GM23338 (cell line): ENCODE results near the gene DNAJB12. TPM values are rescaled to one million over a fixed set of nuclear protein-coding genes. Genes with fewer than 3 reads are reported as not detected.

Experiments used
- ATAC-seq: fragments of 200-7000 bp; cut with Tn5 transposase; 3 replicates; pipeline ENCODE4 v1.9.1; 2020
- DNase-seq: peaks from one replicate; pipeline ENCODE4 v3.0.0-alpha.2; 2015; ENCODE audit warnings: low spot score
- H2AFZ ChIP-seq: fragments of 200-600 bp; sonication (generic); 2 replicates; pipeline ENCODE4 v1.8.0; 2016; ENCODE audit warnings: antibody characterized with exemption, mild to moderate bottlenecking, moderate library complexity
- H3F3A ChIP-seq: fragments of 200-600 bp; sonication (generic); replicated peaks from 2 replicates; pipeline ENCODE4 v1.8.0; 2017; ENCODE audit warnings: antibody characterized with exemption, mixed run types, low read depth
- H3K27ac ChIP-seq: fragments of 200-600 bp; sonication (generic); 2 replicates; pipeline ENCODE4 v1.6.1; 2016; ENCODE audit warnings: low read depth
- H3K27me3 ChIP-seq: fragments of 200-600 bp; sonication (generic); 2 replicates; pipeline ENCODE4 v1.8.0; 2016; ENCODE audit warnings: mild to moderate bottlenecking, mixed run types, moderate library complexity; ENCODE audit not compliant: insufficient read depth
- H3K36me3 ChIP-seq: fragments of 200-600 bp; sonication (generic); 2 replicates; pipeline ENCODE4 v1.8.0; 2016; ENCODE audit warnings: mild to moderate bottlenecking; ENCODE audit not compliant: insufficient read depth
- H3K4me1 ChIP-seq: fragments of 200-600 bp; sonication (generic); 2 replicates; pipeline ENCODE4 v1.8.0; 2016; ENCODE audit warnings: mild to moderate bottlenecking, moderate library complexity; ENCODE audit not compliant: insufficient read depth
- H3K4me2 ChIP-seq: fragments of 200-600 bp; sonication (generic); 2 replicates; pipeline ENCODE4 v1.7.1; 2017; ENCODE audit warnings: mixed run types
- H3K4me3 ChIP-seq: fragments of 200-600 bp; sonication (generic); 2 replicates; pipeline ENCODE4 v1.6.1; 2016; ENCODE audit warnings: mixed run types
- H3K79me2 ChIP-seq: fragments of 200-600 bp; sonication (generic); replicated peaks from 2 replicates; pipeline ENCODE4 v1.8.0; 2017; ENCODE audit warnings: mild to moderate bottlenecking; ENCODE audit not compliant: insufficient read depth
- H3K9me2 ChIP-seq: fragments of 200-600 bp; sonication (generic); 2 replicates; pipeline ENCODE4 v1.8.0; 2017; ENCODE audit not compliant: insufficient read depth
- H4K20me1 ChIP-seq: fragments of 200-600 bp; sonication (generic); replicated peaks from 2 replicates; pipeline ENCODE4 v1.8.0; 2017; ENCODE audit warnings: mild to moderate bottlenecking; ENCODE audit not compliant: insufficient read depth
- H3K27ac Mint-ChIP-seq: 2 replicates; pipeline ENCODE4 v1.8.0; 2020; ENCODE audit warnings: inconsistent platforms, mild to moderate bottlenecking, moderate library complexity, mixed read lengths
- H3K27me3 Mint-ChIP-seq: 3 replicates; pipeline ENCODE4 v1.8.0; 2022; ENCODE audit warnings: low read depth, mild to moderate bottlenecking, moderate library complexity, mixed read lengths, inconsistent platforms; ENCODE audit not compliant: insufficient read depth, poor library complexity
- H3K36me3 Mint-ChIP-seq: 3 replicates; pipeline ENCODE4 v1.8.0; 2021; ENCODE audit warnings: low read depth, mild to moderate bottlenecking, inconsistent platforms, moderate library complexity, mixed read lengths
- H3K4me1 Mint-ChIP-seq: 3 replicates; pipeline ENCODE4 v1.8.0; 2020; ENCODE audit warnings: mild to moderate bottlenecking, inconsistent platforms, mixed read lengths
- H3K4me3 Mint-ChIP-seq: 3 replicates; pipeline ENCODE4 v1.8.0; 2021; ENCODE audit warnings: moderate library complexity, mild to moderate bottlenecking, inconsistent platforms, mixed read lengths
- H3K9me3 Mint-ChIP-seq: 3 replicates; pipeline ENCODE4 v1.8.0; 2020; ENCODE audit warnings: moderate library complexity, mild to moderate bottlenecking, inconsistent platforms, mixed read lengths
- CREB1 ChIP-seq: fragments of 250-450 bp; sonication (Bioruptor Pico); IDR thresholded peaks from 2 replicates; pipeline ENCODE4 v1.5.0; 2020; ENCODE audit warnings: low read depth, mild to moderate bottlenecking, moderate library complexity
- EZH2 ChIP-seq: fragments of 200-600 bp; sonication (generic); IDR thresholded peaks from one replicate; pipeline ENCODE4 v1.8.0; 2017; ENCODE audit warnings: antibody characterized with exemption, mild to moderate bottlenecking, low read depth; ENCODE audit not compliant: unreplicated experiment
- EZH2phosphoT487 ChIP-seq: fragments of 200-600 bp; sonication (generic); IDR thresholded peaks from one replicate; pipeline ENCODE4 v1.8.1; 2018; ENCODE audit warnings: antibody characterized with exemption; ENCODE audit not compliant: unreplicated experiment
- JUNB ChIP-seq: IDR thresholded peaks from one replicate; pipeline ENCODE4 v1.6.1; 2016; ENCODE audit warnings: antibody characterized with exemption; ENCODE audit not compliant: unreplicated experiment
- NANOG ChIP-seq: IDR thresholded peaks from 2 replicates; pipeline ENCODE4 v1.6.1; 2016; ENCODE audit warnings: antibody characterized with exemption, borderline replicate concordance
- POLR2AphosphoS5 ChIP-seq: IDR thresholded peaks from 2 replicates; pipeline ENCODE4 v1.6.1; 2016; ENCODE audit warnings: antibody characterized with exemption, low read depth
- STAT1 ChIP-seq: IDR thresholded peaks from one replicate; pipeline ENCODE4 v1.6.1; 2016; ENCODE audit warnings: antibody characterized with exemption; ENCODE audit not compliant: unreplicated experiment
- ZNF114 ChIP-seq: fragments of 250-450 bp; sonication (Bioruptor Pico); IDR thresholded peaks from 2 replicates; pipeline ENCODE4 v1.5.0; 2020; ENCODE audit warnings: mild to moderate bottlenecking, moderate library complexity
- ZNF331 ChIP-seq: fragments of 250-450 bp; sonication (Bioruptor Pico); IDR thresholded peaks from 2 replicates; pipeline ENCODE4 v1.5.0; 2020; ENCODE audit warnings: low read depth, mild to moderate bottlenecking, moderate library complexity
- ZNF462 ChIP-seq: fragments of 250-450 bp; sonication (Bioruptor Pico); IDR thresholded peaks from 2 replicates; pipeline ENCODE4 v1.5.0; 2020; ENCODE audit warnings: mild to moderate bottlenecking, moderate library complexity
- polyA plus RNA-seq: library from polyadenylated mRNA; unstranded; fragments of >200 nt; fragmentation: Nextera tagmentation; extraction: Ambion mirVana; gene quantifications from 2 replicates; pipeline ENCODE4 v1.2.1, GENCODE V29; 2016
- total RNA-seq: library from RNA; depleted of rRNA; stranded (reverse); fragments of >200 nt; shearing (Covaris generic); gene quantifications from 2 replicates; pipeline ENCODE4 v1.2.3, GENCODE V29; 2014
- TF ChIP-seq, protein P1 (sequence below): IDR thresholded peaks from 2 replicates; pipeline ENCODE4 v1.6.1; 2016; ENCODE audit warnings: antibody characterized with exemption
- TF ChIP-seq, protein P2 (sequence below), 2 experiments: fragments of 200-600 bp in 1 of 2; sonication (generic) in 1 of 2; conservative IDR thresholded peaks; 2 replicates each; pipeline versions ENCODE4 v1.5.1 to v1.6.1; 2016 to 2017; ENCODE audit warnings: antibody characterized with exemption in 2 of 2, low read depth in 2 of 2, mild to moderate bottlenecking in 2 of 2, moderate library complexity in 1 of 2
- TF ChIP-seq, protein P3 (sequence below): IDR thresholded peaks from one replicate; pipeline ENCODE4 v1.6.1; 2018; ENCODE audit warnings: antibody characterized with exemption; ENCODE audit not compliant: unreplicated experiment

Gene DNAJB12
- total and polyA plus RNA-seq, 2 experiments from 2014 or later = 12.8 to 16.0 TPM

- ATAC-seq (no peak), DNase-seq (no peak)
- no peak overlapping the region for H3K27ac ChIP-seq
- H3K4me1 ChIP-seq = peaks cover 11% of the 10 kb centered on the region; the same call in 1 of the 2 replicates
- no peak for TF ChIP-seq STAT1
- no peak for TF ChIP-seq EZH2
- no peak for TF ChIP-seq EZH2phosphoT487
- TF ChIP-seq, protein P1, sequence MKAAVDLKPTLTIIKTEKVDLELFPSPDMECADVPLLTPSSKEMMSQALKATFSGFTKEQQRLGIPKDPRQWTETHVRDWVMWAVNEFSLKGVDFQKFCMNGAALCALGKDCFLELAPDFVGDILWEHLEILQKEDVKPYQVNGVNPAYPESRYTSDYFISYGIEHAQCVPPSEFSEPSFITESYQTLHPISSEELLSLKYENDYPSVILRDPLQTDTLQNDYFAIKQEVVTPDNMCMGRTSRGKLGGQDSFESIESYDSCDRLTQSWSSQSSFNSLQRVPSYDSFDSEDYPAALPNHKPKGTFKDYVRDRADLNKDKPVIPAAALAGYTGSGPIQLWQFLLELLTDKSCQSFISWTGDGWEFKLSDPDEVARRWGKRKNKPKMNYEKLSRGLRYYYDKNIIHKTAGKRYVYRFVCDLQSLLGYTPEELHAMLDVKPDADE = no peak
- TF ChIP-seq NANOG = no peak
- TF ChIP-seq ZNF114 (CRISPR knock-in tag) = no peak
- no peak for TF ChIP-seq ZNF462 (CRISPR knock-in tag)
- TF ChIP-seq CREB1 = no peak
- no peak for TF ChIP-seq POLR2AphosphoS5
- TF ChIP-seq ZNF331 = no peak
- TF ChIP-seq, protein P2, sequence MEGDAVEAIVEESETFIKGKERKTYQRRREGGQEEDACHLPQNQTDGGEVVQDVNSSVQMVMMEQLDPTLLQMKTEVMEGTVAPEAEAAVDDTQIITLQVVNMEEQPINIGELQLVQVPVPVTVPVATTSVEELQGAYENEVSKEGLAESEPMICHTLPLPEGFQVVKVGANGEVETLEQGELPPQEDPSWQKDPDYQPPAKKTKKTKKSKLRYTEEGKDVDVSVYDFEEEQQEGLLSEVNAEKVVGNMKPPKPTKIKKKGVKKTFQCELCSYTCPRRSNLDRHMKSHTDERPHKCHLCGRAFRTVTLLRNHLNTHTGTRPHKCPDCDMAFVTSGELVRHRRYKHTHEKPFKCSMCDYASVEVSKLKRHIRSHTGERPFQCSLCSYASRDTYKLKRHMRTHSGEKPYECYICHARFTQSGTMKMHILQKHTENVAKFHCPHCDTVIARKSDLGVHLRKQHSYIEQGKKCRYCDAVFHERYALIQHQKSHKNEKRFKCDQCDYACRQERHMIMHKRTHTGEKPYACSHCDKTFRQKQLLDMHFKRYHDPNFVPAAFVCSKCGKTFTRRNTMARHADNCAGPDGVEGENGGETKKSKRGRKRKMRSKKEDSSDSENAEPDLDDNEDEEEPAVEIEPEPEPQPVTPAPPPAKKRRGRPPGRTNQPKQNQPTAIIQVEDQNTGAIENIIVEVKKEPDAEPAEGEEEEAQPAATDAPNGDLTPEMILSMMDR (conservative IDR thresholded peaks at IDR 0.05; ENCODE audit: low read depth in 2 of 2) = no peak
- TF ChIP-seq, protein P3, sequence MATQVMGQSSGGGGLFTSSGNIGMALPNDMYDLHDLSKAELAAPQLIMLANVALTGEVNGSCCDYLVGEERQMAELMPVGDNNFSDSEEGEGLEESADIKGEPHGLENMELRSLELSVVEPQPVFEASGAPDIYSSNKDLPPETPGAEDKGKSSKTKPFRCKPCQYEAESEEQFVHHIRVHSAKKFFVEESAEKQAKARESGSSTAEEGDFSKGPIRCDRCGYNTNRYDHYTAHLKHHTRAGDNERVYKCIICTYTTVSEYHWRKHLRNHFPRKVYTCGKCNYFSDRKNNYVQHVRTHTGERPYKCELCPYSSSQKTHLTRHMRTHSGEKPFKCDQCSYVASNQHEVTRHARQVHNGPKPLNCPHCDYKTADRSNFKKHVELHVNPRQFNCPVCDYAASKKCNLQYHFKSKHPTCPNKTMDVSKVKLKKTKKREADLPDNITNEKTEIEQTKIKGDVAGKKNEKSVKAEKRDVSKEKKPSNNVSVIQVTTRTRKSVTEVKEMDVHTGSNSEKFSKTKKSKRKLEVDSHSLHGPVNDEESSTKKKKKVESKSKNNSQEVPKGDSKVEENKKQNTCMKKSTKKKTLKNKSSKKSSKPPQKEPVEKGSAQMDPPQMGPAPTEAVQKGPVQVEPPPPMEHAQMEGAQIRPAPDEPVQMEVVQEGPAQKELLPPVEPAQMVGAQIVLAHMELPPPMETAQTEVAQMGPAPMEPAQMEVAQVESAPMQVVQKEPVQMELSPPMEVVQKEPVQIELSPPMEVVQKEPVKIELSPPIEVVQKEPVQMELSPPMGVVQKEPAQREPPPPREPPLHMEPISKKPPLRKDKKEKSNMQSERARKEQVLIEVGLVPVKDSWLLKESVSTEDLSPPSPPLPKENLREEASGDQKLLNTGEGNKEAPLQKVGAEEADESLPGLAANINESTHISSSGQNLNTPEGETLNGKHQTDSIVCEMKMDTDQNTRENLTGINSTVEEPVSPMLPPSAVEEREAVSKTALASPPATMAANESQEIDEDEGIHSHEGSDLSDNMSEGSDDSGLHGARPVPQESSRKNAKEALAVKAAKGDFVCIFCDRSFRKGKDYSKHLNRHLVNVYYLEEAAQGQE = no peak
- no peak for TF ChIP-seq JUNB
- Mint-ChIP-seq H3K27ac (no peak overlapping the region), H3K4me1 (peaks cover 20% of the 10 kb centered on the region), H3K9me3 (no peaks in the 10 kb centered on the region), H3K27me3 (peaks cover 7% of the 10 kb centered on the region), H3K36me3 (peaks cover 46% of the 10 kb centered on the region; the same call in 2 of the 3 replicates), H3K4me3 (no peak overlapping the region)
- no peaks in the 10 kb centered on the region for H3K9me2 ChIP-seq
- H3F3A ChIP-seq = peaks cover 7% of the 10 kb centered on the region; the same call in 1 of the 2 replicates
- H3K4me2 ChIP-seq = no peak overlapping the region
- peaks cover 4% of the 10 kb centered on the region; the same call in 1 of the 2 replicates for H3K36me3 ChIP-seq
- H3K79me2 ChIP-seq = no peaks in the 10 kb centered on the region
- no peaks in the 10 kb centered on the region for H3K27me3 ChIP-seq
- 0 out of 2 replicates have a peak, but pooled peaks cover 3% of the 10 kb centered on the region for H4K20me1 ChIP-seq
- H3K4me3 ChIP-seq = no peak overlapping the region
- no peak overlapping the region for H2AFZ ChIP-seq
Observed at GRCh38 chr10:72337722-72338121, 17.0 kb downstream of the DNAJB12 start.
